Stomach smooth muscle (tissue), 2 donors: Measurements from ENCODE around the gene PJA1.

Experiments used
- H3K27ac ChIP-seq: one replicate; pipeline ENCODE4 v1.7.0; 2013; ENCODE audit warnings: mild to moderate bottlenecking, low read length, inconsistent platforms
- H3K27me3 ChIP-seq, 2 donors: one replicate each; pipeline ENCODE4 v1.7.0; 2013; ENCODE audit warnings: low read length in 2 of 2; ENCODE audit not compliant: insufficient read depth in 2 of 2, control insufficient read depth in 1 of 2
- H3K36me3 ChIP-seq, 2 donors: one replicate each; pipeline ENCODE4 v1.7.0; 2013; ENCODE audit warnings: low read length in 2 of 2; ENCODE audit not compliant: control insufficient read depth in 2 of 2, insufficient read depth in 2 of 2
- H3K4me1 ChIP-seq: one replicate; pipeline ENCODE4 v1.7.0; 2013; ENCODE audit warnings: low read length; ENCODE audit not compliant: control insufficient read depth, insufficient read depth
- H3K4me3 ChIP-seq, 2 donors: one replicate each; pipeline ENCODE4 v1.7.0; 2013; ENCODE audit warnings: low read length in 2 of 2
- H3K9ac ChIP-seq, 2 donors: one replicate each; pipeline ENCODE4 v1.7.0; 2013; ENCODE audit warnings: low read length in 2 of 2, mild to moderate bottlenecking in 1 of 2
- H3K9me3 ChIP-seq, 2 donors: one replicate each; pipeline ENCODE4 v1.7.0; 2013; ENCODE audit warnings: low read length in 2 of 2; ENCODE audit not compliant: control insufficient read depth in 2 of 2
- donor health status: healthy.
- donor health status: Pancreatic carcinoma.

Gene PJA1

GRCh38 chrX:69165087-69165651 lies at the start of gene PJA1:
PJA1 (minus strand) TSS chrX:69165453; CDS start chrX:69163073, 2,380 bp downstream.
- H3K27me3 ChIP-seq: peaks cover 0 to 9% of the 10 kb centered on the region in 2 donors
- peak within 1 kb of the TSS; percentile 72 to 78 for H3K9ac ChIP-seq
- peaks cover 4 to 9% of the 10 kb centered on the region in 2 donors for H3K36me3 ChIP-seq
- peak within 1 kb of the TSS; percentile 70 for H3K27ac ChIP-seq
- H3K9me3 ChIP-seq: peaks cover 0 to 2% of the 10 kb centered on the region in 2 donors
- peaks cover 11% of the 10 kb centered on the region for H3K4me1 ChIP-seq
- H3K4me3 ChIP-seq: peak within 1 kb of the TSS; percentile 74 to 76

- H3K36me3 ChIP-seq: no peaks in the 10 kb centered on the region
- peak overlapping the region; percentile 64 for H3K27ac ChIP-seq
- peaks cover 0 to 5% of the 10 kb centered on the region in 2 donors for H3K9me3 ChIP-seq
- H3K9ac ChIP-seq: no peak overlapping the region
- peaks cover 0 to 33% of the 10 kb centered on the region in 2 donors for H3K27me3 ChIP-seq
- H3K4me1 ChIP-seq: peaks cover 40% of the 10 kb centered on the region
- H3K4me3 ChIP-seq: no peak overlapping the region
Measured at GRCh38 chrX:69214463-69214862, 49.2 kb upstream of the PJA1 start.

GRCh38 chrX:69211701-69212100 lies 46.4 kb upstream of the PJA1 start:
- Histone ChIP-seq H3K4me3 (no peak overlapping the region), H3K4me1 (peaks cover 30% of the 10 kb centered on the region), H3K9ac (no peak overlapping the region), H3K27me3 (peaks cover 0 to 35% of the 10 kb centered on the region in 2 donors), H3K36me3 (no peaks in the 10 kb centered on the region), H3K27ac (no peak overlapping the region), H3K9me3 (peaks cover 0 to 5% of the 10 kb centered on the region in 2 donors)

- Histone ChIP-seq H3K9ac (no peak overlapping the region), H3K4me1 (peaks cover 19% of the 10 kb centered on the region), H3K4me3 (no peak overlapping the region), H3K27ac (no peak overlapping the region), H3K9me3 (peaks cover 0 to 5% of the 10 kb centered on the region in 2 donors), H3K36me3 (no peaks in the 10 kb centered on the region), H3K27me3 (peaks cover 0 to 42% of the 10 kb centered on the region in 2 donors)
Measured at GRCh38 chrX:69210581-69210980, 45.3 kb upstream of the PJA1 start.

GRCh38 chrX:69207216-69207615 lies 42.0 kb upstream of the PJA1 start:
- H3K4me1 ChIP-seq: peaks cover 16% of the 10 kb centered on the region
- H3K27ac ChIP-seq: no peak overlapping the region
- H3K36me3 ChIP-seq: no peaks in the 10 kb centered on the region
- H3K9ac ChIP-seq: no peak overlapping the region
- no peak overlapping the region for H3K4me3 ChIP-seq
- peaks cover 0 to 2% of the 10 kb centered on the region in 2 donors for H3K9me3 ChIP-seq
- peaks cover 0 to 29% of the 10 kb centered on the region in 2 donors for H3K27me3 ChIP-seq

GRCh38 chrX:69203638-69204037 lies 38.4 kb upstream of the PJA1 start:
- Histone ChIP-seq H3K27ac (no peak overlapping the region), H3K9ac (no peak overlapping the region), H3K9me3 (no peaks in the 10 kb centered on the region), H3K4me3 (no peak overlapping the region), H3K4me1 (no peaks in the 10 kb centered on the region), H3K36me3 (no peaks in the 10 kb centered on the region), H3K27me3 (peaks cover 0 to 21% of the 10 kb centered on the region in 2 donors)

- H3K27ac ChIP-seq: no peak overlapping the region
- H3K9ac ChIP-seq: no peak overlapping the region
- H3K36me3 ChIP-seq: no peaks in the 10 kb centered on the region
- H3K27me3 ChIP-seq: peaks cover 0 to 25% of the 10 kb centered on the region in 2 donors
- no peaks in the 10 kb centered on the region for H3K9me3 ChIP-seq
- no peak overlapping the region for H3K4me3 ChIP-seq
- no peaks in the 10 kb centered on the region for H3K4me1 ChIP-seq
Measured at GRCh38 chrX:69197690-69198089, 32.4 kb upstream of the PJA1 start.

GRCh38 chrX:69196666-69197065 lies 31.4 kb upstream of the PJA1 start:
- no peak overlapping the region for H3K27ac ChIP-seq
- H3K9me3 ChIP-seq: no peaks in the 10 kb centered on the region
- H3K36me3 ChIP-seq: no peaks in the 10 kb centered on the region
- H3K27me3 ChIP-seq: peaks cover 0 to 28% of the 10 kb centered on the region in 2 donors
- no peak overlapping the region for H3K9ac ChIP-seq
- H3K4me1 ChIP-seq: no peaks in the 10 kb centered on the region
- no peak overlapping the region for H3K4me3 ChIP-seq

- Histone ChIP-seq H3K27ac (no peak overlapping the region), H3K9me3 (no peaks in the 10 kb centered on the region), H3K9ac (no peak overlapping the region), H3K36me3 (no peaks in the 10 kb centered on the region), H3K4me1 (no peaks in the 10 kb centered on the region), H3K4me3 (no peak overlapping the region), H3K27me3 (peaks cover 0 to 29% of the 10 kb centered on the region in 2 donors)
Measured at GRCh38 chrX:69195810-69196209, 30.6 kb upstream of the PJA1 start.

- Histone ChIP-seq H3K4me1 (no peaks in the 10 kb centered on the region), H3K9ac (no peak overlapping the region), H3K9me3 (no peaks in the 10 kb centered on the region), H3K4me3 (no peak overlapping the region), H3K27me3 (peaks cover 0 to 30% of the 10 kb centered on the region in 2 donors), H3K36me3 (no peaks in the 10 kb centered on the region), H3K27ac (no peak overlapping the region)
Measured at GRCh38 chrX:69195192-69195591, 29.9 kb upstream of the PJA1 start.

GRCh38 chrX:69192603-69193002 lies 27.4 kb upstream of the PJA1 start:
- H3K36me3 ChIP-seq: no peaks in the 10 kb centered on the region
- no peaks in the 10 kb centered on the region for H3K9me3 ChIP-seq
- no peak overlapping the region for H3K4me3 ChIP-seq
- H3K4me1 ChIP-seq: no peaks in the 10 kb centered on the region
- peaks cover 0 to 32% of the 10 kb centered on the region in 2 donors for H3K27me3 ChIP-seq
- H3K27ac ChIP-seq: no peak overlapping the region
- no peak overlapping the region for H3K9ac ChIP-seq
